GM18520 (cell line): ENCODE data around the gene TRPV4.
"Not testable (repeated sequence)": the region's sequence is repeated elsewhere in the genome, so short reads cannot be mapped to it uniquely, and the experiment has no call there.

Experiments
- ATAC-seq: cut with Tn5 transposase; IDR thresholded peaks from one replicate; pipeline ENCODE4 v1.9.1; 2021; ENCODE audit not compliant: unreplicated experiment

The TRPV4 gene

GRCh38 chr12:109833307-109834189, at the start of gene TRPV4:
TSS of gene TRPV4 (minus strand) at chr12:109833398. CDS start at chr12:109814796, 18,602 bp downstream.
- no peak for ATAC-seq

DNA sequence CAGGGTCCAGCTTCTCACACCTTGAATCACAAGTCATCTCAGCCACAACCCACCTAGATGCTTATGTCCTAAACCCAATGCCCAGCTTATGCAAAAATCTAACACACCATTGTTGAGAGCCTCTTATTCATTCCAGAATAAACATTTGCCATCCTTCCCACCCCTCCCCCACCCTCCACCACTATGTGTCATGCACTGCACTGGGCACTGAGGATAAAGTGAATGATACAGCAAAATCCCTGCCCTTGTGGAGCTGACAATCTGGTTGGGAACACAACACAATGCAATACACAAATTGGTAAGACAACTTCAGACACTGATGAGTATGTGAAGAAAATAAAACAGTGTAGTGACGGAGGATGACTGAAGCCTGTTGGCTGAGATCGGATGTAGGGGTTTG, 48.6 kb upstream of the TRPV4 start:
- no peak for ATAC-seq

DNA sequence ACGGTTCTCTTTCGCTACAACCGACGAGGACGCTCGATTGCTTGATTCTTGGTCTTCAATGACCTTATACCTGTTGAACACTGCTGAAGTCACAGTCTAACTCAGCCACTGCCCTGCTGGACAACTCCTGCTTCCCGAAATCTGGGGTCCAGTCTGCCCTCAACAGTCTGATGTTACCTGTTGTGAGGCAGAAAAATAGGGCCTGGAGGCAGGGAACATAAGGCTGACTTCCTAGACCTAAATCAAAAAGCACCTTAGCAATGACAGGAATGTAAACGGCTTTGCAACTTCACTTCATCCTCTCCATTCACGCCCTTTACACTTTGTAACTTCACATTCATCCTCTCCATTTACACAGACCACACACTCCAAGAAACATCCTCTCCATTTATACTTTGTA, 47.7 kb upstream of the TRPV4 start:
- no peak for ATAC-seq

- ATAC-seq, result peak; percentile 97
Measured at GRCh38 chr12:109880043-109880931, 47.1 kb upstream of the TRPV4 start, which contains the start of gene GLTP. TSS of gene GLTP (minus strand) at chr12:109880541. CDS start at chr12:109880374, 167 bp downstream.

DNA sequence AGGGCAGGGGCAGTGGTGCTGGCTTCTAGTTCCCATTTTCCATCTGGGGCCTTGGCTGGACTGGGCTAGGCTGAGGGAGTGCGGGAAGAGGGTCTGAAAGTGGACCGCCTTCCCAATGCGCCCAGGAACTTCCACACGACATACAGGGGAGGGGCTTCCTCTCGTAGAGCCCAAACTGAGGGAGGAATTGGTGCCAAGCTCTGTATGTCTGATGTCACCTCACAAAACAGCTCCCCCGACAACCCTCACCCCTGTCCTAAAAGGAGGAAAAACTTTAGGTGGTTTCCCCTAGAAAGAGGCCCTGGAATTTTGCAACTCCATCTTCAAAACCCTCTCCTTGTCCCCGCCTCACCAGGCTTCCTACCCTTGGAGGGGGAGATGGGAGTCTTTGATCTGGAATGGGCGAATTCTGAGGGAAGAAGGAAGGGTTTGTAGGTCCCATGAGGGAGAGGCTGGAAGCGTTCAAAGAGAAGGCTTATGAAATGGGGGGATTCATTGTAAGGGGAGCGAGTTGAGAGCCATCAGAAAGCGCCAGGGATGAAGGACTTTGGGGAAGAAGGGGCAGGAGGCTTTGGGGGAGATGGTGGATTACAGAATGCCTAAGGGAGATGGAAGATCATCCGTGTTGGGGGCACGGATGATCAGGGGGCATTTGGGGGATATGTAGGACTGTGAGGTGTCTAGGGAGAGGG, 46.3 kb upstream of the TRPV4 start:
- no peak for ATAC-seq

GRCh38 chr12:109878749-109879148, 45.6 kb upstream of the TRPV4 start:
- ATAC-seq, result no peak

- ATAC-seq, result no peak
Measured at GRCh38 chr12:109878247-109878625, 45.0 kb upstream of the TRPV4 start.

GRCh38 chr12:109877504-109878246, 44.5 kb upstream of the TRPV4 start:
- ATAC-seq, result no peak

GRCh38 chr12:109876406-109876805, 43.2 kb upstream of the TRPV4 start:
- no peak for ATAC-seq

GRCh38 chr12:109875572-109876131, 42.5 kb upstream of the TRPV4 start:
- ATAC-seq, result no peak

GRCh38 chr12:109873653-109874052, 40.5 kb upstream of the TRPV4 start:
- no peak for ATAC-seq

GRCh38 chr12:109871668-109872314, 38.6 kb upstream of the TRPV4 start:
- ATAC-seq, result no peak

- no peak for ATAC-seq
Measured at GRCh38 chr12:109870648-109871047, 37.5 kb upstream of the TRPV4 start.

DNA sequence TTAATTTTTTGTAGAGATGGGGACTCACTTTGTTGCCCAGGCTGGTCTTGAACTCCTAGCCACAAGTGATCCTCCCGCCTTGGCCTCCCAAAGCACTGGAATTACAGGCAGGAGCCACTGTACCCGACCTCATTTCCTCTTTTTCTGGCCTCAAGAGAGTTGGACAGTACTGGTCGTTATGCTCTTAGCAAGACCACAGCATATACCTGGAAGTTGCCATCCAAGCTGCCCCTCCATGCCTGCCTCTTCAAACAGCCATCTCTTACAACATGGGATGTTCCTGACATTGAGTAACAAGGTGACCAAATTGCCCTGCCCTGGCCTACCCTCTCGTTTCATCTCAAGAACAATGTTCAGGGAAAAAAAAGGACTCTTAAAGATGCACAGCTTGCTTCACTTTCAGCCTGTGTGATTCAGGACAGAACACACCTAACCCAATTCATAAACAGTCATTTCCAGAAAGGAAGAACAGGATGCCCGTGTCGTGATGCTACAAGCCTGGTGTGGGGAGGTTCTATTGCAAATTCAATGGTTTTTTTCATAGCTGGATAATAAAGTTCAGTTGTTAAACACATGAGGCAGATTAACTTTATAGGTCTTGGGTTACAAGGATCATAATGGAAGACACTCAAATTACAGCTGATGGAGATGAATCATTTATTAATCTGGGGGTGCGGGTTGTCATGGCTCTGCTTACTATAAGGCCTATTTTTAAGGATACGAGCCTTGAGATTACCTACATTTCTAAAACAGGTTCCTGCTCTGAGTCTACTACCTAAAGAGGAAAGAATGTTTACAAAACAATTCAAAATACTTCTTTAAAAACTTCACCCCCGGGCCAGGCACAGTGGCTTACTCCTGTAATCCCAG, 35.2 kb upstream of the TRPV4 start:
- no peak for ATAC-seq

- no peak for ATAC-seq
Measured at GRCh38 chr12:109864916-109865315, 31.7 kb upstream of the TRPV4 start.

DNA sequence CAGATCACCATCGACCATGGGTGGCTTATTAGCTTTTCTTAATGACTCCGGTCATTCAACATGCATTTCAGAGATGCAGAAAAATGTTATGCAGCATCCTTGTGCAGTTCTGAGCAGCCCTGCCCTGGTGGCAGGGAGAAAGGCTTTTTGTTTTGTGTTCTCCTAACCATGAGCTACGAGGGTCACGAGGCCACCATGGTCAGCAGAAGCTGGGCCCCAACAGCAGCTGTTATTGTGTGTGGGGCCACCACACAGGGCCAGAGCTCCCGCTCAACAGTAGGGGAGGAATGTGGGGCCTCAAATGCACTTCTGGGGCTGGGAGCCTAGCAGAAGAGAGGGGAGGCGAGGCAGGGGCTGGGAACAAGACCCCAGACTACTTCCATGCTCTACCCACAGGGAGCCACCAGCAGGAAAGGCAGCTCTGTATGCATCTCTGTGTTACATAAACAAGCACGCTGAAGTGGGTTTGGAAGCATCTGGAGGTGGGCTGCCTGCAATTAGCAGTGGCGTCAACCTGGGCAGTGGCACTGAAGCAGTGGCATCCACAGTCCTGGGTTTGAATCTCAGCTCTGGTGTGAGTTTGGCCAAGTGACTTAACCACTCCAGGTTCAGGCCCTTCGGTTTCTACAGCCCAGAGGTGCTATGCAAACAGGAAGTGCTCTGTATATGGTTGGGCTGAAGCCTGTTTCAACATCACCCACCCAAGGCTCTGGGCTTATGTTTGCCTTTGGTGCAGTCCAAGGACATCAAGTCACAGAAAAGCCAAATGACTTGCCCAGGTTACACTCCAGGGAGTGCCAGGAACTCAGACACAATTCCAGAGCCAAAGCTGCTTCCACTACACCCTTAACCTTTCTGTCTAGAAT, 30.9 kb upstream of the TRPV4 start:
- ATAC-seq, result no peak

GRCh38 chr12:109862491-109862890, 29.3 kb upstream of the TRPV4 start:
- ATAC-seq, result not testable (repeated sequence)
